Lower leg skin (tissue), 3 donors: ENCODE measurements around the gene SOCS6.

Experiments used
- POLR2A ChIP-seq, 2 donors: fragments of 450-650 bp; IDR thresholded peaks; one replicate each; pipeline ENCODE4 v1.6.1; 2016 to 2017; ENCODE audit warnings: antibody characterized with exemption in 2 of 2, mild to moderate bottlenecking in 1 of 2, moderate library complexity in 1 of 2
- TF ChIP-seq, protein P1 (sequence below), 3 donors: fragments of 450-650 bp; IDR thresholded peaks; one replicate each; pipeline ENCODE4 v1.5.1; 2016; ENCODE audit warnings: antibody characterized with exemption in 3 of 3, mild to moderate bottlenecking in 3 of 3, moderate library complexity in 2 of 3

DNA sequence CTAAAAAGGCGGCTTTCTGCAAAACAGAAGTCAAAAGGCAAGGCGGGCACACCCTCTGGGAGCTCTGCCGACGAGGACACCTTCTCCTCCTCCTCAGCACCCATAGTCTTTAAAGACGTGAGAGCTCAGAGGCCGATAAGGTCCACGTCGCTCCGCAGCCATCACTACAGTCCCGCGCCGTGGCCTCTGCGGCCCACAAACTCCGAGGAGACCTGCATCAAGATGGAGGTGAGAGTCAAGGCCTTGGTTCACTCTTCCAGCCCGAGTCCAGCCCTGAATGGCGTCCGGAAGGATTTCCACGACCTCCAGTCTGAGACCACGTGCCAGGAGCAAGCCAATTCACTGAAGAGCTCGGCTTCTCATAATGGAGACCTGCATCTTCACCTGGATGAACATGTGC is 36.1 kb downstream of the SOCS6 start:
- TF ChIP-seq, protein P1, sequence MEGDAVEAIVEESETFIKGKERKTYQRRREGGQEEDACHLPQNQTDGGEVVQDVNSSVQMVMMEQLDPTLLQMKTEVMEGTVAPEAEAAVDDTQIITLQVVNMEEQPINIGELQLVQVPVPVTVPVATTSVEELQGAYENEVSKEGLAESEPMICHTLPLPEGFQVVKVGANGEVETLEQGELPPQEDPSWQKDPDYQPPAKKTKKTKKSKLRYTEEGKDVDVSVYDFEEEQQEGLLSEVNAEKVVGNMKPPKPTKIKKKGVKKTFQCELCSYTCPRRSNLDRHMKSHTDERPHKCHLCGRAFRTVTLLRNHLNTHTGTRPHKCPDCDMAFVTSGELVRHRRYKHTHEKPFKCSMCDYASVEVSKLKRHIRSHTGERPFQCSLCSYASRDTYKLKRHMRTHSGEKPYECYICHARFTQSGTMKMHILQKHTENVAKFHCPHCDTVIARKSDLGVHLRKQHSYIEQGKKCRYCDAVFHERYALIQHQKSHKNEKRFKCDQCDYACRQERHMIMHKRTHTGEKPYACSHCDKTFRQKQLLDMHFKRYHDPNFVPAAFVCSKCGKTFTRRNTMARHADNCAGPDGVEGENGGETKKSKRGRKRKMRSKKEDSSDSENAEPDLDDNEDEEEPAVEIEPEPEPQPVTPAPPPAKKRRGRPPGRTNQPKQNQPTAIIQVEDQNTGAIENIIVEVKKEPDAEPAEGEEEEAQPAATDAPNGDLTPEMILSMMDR (IDR thresholded peaks at IDR 0.05), result no peak
- no peak for TF ChIP-seq POLR2A (IDR thresholded peaks at IDR 0.05)
